Putamen (tissue), 1 donor: Measurements from ENCODE around the gene DYNC2H1.
"Not testable (repeated sequence)": the region's sequence is repeated elsewhere in the genome, so short reads cannot be mapped to it uniquely, and the experiment has no call there.

Experiments used
- DNase-seq: peaks from one replicate; pipeline ENCODE4 v3.0.0-alpha.2; 2016; ENCODE audit warnings: low spot score

The DYNC2H1 gene

GRCh38 chr11:103294516-103294915 lies 185.3 kb downstream of the DYNC2H1 start:
- no peak for DNase-seq

- no peak for DNase-seq
Measured at GRCh38 chr11:103295704-103296103, 186.5 kb downstream of the DYNC2H1 start.

DNA sequence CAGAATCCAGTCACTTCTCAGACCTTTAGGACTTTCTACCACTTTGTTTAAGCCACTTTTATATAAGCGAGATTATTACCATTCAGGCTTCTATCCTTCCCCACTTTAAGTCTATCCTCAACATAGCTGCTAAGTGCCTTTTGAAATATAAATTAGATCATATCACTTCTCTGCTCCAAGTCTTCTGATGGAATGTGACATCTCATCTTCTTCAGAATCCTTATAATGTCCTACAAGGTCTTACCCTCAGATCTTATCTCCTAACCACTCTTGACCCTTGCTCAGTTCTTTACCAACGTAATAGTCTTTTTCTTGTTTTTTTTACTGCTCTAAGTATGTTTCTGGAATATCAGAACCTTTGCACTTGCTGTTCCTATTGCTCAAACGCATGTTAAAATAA lies 188.7 kb downstream of the DYNC2H1 start:
- no peak for DNase-seq

DNA sequence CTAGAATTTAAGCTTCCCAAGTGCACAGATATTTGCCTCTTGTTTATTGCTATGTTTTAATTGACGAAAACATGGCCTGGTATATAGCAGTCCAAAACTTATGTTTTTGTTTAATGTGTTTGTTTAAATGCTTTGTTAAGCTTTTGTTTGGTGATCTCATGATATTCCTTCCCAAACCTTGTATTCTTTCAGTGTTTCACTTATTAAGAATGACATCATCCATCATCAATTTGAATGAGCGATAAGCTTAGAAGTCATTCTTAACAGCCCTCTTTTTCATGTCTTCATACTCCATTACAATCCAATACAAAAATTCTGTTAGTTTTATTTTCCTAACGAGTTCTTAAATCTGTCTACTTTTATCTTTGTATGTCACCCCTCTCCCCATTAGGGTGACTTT lies 206.0 kb downstream of the DYNC2H1 start:
- no peak for DNase-seq

DNA sequence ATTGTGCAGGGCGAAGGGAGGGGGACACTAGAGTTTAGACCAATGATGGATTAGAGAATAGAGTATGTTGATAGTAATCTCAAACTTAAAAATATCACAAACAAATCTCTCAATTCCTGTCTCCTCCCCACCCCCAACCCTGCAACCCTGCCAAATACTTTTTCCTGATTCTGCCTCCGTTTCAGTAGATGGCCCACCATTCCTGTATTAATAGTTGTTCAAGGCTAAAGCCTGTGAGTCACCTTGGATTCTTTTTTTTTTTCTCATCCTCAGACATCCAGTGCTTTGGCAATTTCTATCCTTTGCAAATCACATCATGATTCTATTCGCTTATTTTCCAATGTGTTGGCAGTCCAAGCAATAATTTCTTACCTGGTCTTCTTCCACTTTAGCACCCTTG lies 207.9 kb downstream of the DYNC2H1 start:
- no peak for DNase-seq

DNA sequence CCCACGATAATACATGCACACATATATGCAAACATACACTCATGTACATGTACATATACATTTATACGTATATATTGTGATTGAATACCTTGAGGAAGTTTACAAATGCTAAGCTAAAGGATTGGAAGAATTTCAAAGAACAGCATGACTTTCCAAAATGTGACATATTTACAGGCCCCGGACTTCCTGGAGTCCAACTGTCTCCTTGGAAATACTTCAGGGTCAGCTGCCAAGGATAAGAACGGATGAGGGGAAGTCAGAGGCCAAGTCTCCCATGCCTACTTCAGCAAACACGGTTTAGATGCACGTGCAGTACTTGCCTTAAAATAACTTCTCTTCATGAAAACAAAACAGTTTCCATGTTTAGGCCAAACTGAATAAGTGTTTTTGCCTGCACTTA lies 213.6 kb downstream of the DYNC2H1 start:
- DNase-seq: no peak

GRCh38 chr11:103325686-103326069 lies 216.5 kb downstream of the DYNC2H1 start:
- DNase-seq: no peak

DNA sequence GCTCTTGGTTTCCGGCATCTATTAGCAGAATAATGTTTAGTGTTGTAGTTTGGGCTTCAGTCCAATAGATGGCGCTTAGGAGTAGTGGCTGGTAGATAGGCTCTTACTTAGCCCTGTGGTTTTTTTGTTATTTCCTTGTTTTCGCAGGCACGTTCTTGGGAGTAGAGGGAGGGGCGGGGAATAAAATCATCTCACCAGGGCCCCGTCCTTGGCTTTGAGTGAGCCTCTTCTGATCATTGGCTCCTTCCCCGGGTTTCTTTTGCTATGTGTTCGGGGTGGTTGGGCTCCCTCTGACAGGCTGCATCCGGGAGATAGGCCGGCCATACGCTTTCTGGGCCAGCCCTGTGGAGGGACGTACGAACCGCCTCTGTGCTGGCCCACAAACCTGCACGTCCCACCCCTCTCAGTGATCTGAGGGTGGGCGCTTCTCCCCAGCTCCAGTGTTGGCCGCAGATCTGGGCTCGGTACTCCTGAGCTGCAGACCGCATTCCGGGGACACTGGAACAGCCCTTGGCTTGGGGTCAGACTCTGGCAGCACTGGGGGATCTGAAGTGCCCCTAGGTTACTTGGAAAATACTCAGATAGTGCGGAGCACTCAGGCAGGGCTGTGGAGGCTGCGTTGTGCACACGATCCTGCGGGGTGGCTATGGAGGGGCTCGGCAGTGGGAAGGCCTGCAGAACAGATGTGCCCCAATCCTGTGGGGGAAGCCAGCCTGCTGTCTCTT lies 217.0 kb downstream of the DYNC2H1 start:
- peak; percentile 42 for DNase-seq

GRCh38 chr11:103327721-103328120 lies 218.5 kb downstream of the DYNC2H1 start:
- no peak for DNase-seq

DNA sequence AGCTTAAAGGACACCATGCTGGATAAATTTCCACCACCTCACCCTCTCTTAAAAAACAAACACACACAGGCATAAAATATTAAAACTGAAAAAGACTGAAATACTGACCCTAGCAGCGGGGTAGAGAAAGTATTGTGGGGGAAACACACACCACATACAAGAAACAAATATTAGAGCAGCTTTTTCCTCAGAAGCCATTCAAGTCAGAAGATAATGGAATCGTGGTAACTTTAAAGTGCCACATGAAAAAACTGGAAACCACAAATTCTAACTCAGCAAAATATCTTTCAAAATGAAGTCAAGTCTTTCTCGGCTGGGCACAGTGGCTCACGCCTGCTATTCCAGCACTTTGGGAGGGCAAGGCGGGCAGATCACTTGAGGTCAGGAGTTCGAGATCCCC lies 223.2 kb downstream of the DYNC2H1 start:
- DNase-seq: no peak

DNA sequence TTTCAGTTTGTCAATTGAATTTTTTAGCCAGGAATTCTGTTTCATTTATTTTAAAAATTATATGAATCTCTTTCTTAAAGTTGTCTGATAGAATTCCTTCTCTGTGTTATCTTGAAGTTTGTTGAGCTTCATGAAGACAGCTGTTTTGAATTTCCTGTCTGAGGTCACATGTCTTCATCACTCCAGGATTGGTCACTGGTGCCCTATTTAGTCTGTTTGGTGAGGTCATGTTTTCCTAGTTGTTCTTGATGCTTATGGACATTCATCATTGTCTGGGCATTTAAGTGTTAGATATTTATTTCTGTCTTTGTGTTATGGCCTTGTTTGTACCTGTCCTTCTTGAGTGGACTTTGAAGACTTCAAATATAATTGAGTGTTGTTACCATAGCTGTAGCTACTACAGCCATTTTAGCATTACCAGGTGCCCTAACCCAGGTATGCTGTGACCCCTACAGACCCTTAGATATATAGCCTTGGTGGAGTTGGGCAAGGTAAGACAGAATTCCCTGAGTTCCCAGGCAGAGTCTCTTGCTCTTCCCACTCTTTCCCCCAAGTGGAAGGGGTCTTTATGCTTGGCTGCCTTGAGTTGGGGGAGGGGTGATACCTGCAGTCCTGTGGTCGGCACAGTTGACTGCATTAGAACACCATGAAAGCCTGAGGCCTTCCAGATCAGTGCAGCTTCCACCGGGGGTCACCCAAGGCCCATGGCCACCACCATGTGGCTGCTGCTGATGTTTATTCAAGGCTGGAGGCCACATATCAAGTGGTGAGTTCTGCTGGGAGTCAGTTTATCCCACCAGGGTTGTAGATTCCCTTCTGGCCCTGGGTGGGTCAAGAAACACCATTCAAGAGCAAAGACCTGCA lies 229.6 kb downstream of the DYNC2H1 start:
- DNase-seq: no peak

- no peak for DNase-seq
Measured at GRCh38 chr11:103339485-103339857, 230.2 kb downstream of the DYNC2H1 start.

DNA sequence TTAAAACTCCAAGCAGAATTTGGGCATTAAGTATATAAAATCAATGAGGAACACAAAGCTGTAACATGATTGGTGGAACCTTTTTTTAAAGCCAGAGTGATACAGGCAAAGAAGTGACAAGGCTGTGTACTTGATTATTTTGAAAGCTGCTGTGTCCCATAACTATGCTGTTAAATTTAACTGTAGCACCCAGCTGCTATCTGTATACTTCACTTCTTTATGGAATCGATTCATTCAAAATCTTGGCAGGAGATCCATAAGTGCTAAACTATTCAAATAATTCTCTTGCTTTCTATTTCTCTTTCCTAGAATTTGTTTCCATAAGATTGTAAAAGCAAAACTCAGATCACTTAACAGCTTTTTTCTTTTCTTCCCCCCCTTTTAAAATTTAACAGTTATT lies 231.7 kb downstream of the DYNC2H1 start:
- DNase-seq: no peak

GRCh38 chr11:103344886-103345285 lies 235.7 kb downstream of the DYNC2H1 start:
- DNase-seq: no peak

DNA sequence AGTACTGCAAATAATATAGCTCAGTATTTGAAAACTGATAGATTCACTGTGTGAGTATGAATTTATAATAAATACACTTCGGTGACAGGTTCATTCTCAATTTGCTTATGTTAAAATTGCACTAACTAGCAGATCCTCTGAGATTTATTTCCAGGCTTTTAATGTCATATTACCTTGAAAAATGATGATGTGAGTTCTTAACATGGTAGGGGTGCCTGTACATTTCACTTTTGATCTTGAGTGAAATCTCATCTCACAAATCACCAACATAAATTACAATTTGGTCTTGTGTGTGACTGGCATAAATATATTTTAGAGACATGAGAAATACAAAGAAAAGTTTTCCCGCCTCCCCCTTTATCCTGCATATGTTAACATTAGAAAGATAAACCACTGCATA lies 240.4 kb downstream of the DYNC2H1 start:
- no peak for DNase-seq

- DNase-seq: no peak
Measured at GRCh38 chr11:103354656-103355055, 245.4 kb downstream of the DYNC2H1 start.

DNA sequence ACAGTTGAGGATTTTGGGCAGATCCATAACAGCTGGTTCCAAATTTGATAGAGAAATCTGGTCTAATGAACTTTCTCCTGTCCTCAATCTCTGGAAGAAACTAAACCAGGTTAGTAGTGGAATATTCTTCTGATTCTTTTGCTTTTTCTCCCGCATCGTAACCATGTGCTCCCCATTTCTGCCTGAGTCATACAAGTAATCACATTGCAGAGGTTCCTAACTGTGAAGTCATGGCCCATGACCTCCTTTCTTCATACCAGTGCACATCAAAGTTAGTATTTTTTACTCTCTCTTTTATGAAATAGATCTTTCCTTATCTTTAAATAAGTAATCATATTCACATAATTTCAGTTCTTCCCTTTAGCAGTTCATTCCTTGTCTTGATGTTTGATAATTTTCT lies 249.0 kb downstream of the DYNC2H1 start:
- no peak for DNase-seq

- DNase-seq: no peak
Measured at GRCh38 chr11:103359216-103359615, 250.0 kb downstream of the DYNC2H1 start.

DNA sequence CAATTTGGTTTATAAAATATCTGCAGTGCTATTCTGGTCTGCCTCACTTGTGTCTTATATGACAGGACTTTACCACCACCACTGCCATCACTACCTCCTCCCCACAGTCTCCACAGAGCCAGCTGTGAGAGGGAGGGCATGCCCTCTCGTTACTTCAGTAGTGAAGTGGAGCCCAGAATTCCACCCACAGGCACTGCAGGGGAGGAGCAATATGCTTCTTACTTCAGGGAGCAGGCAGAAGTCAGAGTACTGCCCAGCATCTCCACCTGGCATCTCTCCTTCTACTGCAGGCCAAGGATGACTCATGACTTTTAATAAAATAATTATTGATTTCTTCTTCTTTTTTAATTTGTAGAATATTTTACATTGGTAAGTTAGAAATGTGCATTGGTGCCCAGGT lies 255.5 kb downstream of the DYNC2H1 start:
- DNase-seq: no peak

DNA sequence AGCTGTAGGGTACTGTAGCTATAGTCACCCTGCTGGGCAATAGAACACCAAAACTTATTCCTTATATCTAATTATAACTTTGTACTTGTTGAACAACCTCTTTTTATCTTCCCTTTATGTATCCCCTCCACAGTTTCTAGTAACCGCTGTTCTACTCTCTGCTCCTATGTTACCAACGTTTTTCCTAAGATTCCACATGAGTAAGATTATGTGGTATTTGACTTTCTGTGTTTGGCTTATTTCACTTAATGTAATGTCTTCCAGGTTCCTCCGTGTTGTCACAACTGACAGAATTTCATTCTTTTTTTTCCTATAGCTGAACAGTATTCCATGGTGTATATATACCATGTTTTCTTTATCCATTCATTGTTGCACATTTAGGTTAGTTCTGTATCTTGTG lies 258.4 kb downstream of the DYNC2H1 start:
- DNase-seq: no peak

- DNase-seq: no peak
Measured at GRCh38 chr11:103368145-103368544, 258.9 kb downstream of the DYNC2H1 start.

GRCh38 chr11:103370076-103370475 lies 260.9 kb downstream of the DYNC2H1 start:
- no peak for DNase-seq

GRCh38 chr11:103372906-103373305 lies 263.7 kb downstream of the DYNC2H1 start:
- no peak for DNase-seq

GRCh38 chr11:103374227-103374626 lies 265.0 kb downstream of the DYNC2H1 start:
- not testable (repeated sequence) for DNase-seq
